HCT116 (cell line): Measurements from ENCODE around the gene LMBRD1.

ENCODE experiments used
- CBX3 ChIP-seq: IDR thresholded peaks from 2 replicates; pipeline ENCODE4 v1.6.1; 2012; ENCODE audit warnings: low read depth
- CEBPB ChIP-seq: IDR thresholded peaks from 2 replicates; pipeline ENCODE4 v1.6.1; 2012; ENCODE audit warnings: low read depth
- CTCF ChIP-seq, 3 experiments: fragments of 200-600 bp in 1 of 3; sonication (generic) in 1 of 3; IDR thresholded peaks in 2 of 3; conservative IDR thresholded peaks in 1 of 3; 2 replicates each; pipeline ENCODE4 v1.5.1; 2012 to 2017; ENCODE audit warnings: low read depth in 2 of 3, low read length in 2 of 3, antibody characterized with exemption in 1 of 3, borderline replicate concordance in 1 of 3, control low read depth in 1 of 3, mild to moderate bottlenecking in 1 of 3, mixed read lengths in 1 of 3, mixed run types in 1 of 3, moderate library complexity in 1 of 3; ENCODE audit not compliant: insufficient read depth in 1 of 3
- EZH2phosphoT487 ChIP-seq: fragments of 200-600 bp; IDR thresholded peaks from 2 replicates; pipeline ENCODE4 v1.6.1; 2018; ENCODE audit warnings: antibody characterized with exemption, borderline replicate concordance
- FOSL1 ChIP-seq: IDR thresholded peaks from 2 replicates; pipeline ENCODE4 v1.6.1; 2012; ENCODE audit warnings: low read depth
- JUND ChIP-seq: IDR thresholded peaks from 2 replicates; pipeline ENCODE4 v1.6.1; 2012
- POLR2AphosphoS5 ChIP-seq: IDR thresholded peaks from 2 replicates; pipeline ENCODE4 v1.6.1; 2011; ENCODE audit warnings: mild to moderate bottlenecking, low read depth, low read length, moderate library complexity
- RAD21 ChIP-seq: IDR thresholded peaks from 2 replicates; pipeline ENCODE4 v1.6.1; 2012; ENCODE audit warnings: low read depth, mild to moderate bottlenecking

GRCh38 chr6:69627625-69628024 is 169.2 kb downstream of the LMBRD1 start:
- no peak for TF ChIP-seq CBX3
- no peak for TF ChIP-seq FOSL1
- no peak for TF ChIP-seq CEBPB
- no peak for TF ChIP-seq EZH2phosphoT487
- no peak for TF ChIP-seq POLR2AphosphoS5
- no peak for TF ChIP-seq RAD21
- no peak for TF ChIP-seq CTCF (IDR thresholded peaks at IDR 0.05 in 2 of 3, conservative IDR thresholded peaks at IDR 0.05 in 1 of 3; ENCODE audit: borderline replicate concordance in 1 of 3, insufficient read depth in 1 of 3, low read depth in 2 of 3, low read length in 2 of 3)
- no peak for TF ChIP-seq JUND
